GM18498 (cell line): ENCODE measurements around the gene EFEMP1.

Experiments
- ATAC-seq: cut with Tn5 transposase; IDR thresholded peaks from one replicate; pipeline ENCODE4 v1.9.1; 2021; ENCODE audit warnings: mild to moderate bottlenecking, moderate library complexity; ENCODE audit not compliant: unreplicated experiment

The EFEMP1 gene

DNA sequence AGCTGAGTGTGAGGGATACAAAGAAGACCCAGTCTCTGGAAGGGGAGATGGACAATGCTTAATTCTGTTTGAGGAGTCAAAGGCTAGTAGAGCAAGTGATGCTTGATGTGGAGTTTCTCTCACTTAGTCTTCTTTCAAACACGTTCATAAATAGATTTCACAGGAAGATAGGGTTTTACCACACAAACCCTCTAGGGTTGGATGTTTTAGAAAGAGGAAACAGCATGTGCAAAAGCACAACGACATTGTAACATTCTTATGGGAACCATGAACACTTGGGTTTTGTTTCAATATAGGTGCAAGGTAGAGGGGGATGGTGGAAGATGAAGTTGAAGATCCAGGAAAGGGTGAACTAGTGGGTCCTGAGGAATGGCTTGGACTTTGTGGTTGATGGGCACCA lies 10.8 kb upstream of the EFEMP1 start:
- ATAC-seq, result no peak

DNA sequence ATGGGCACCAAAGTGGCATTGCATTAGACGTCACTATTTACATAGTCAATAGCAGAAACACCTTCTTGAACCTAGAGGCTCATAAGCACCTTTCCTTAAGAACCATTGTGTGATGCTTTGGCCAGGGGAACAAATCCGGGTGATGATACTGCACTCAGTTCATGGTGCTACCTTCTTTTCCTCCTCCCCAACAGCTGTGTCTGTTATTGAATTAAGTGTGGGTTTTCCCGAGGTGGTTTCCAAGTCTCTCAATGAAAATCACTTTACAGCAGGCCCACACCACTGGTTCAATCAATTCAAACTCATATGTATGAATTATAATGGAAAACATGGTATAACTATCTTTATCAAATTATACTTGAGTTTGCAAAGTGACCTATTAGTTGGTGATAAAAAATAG lies 9.3 kb upstream of the EFEMP1 start:
- ATAC-seq, result no peak

DNA sequence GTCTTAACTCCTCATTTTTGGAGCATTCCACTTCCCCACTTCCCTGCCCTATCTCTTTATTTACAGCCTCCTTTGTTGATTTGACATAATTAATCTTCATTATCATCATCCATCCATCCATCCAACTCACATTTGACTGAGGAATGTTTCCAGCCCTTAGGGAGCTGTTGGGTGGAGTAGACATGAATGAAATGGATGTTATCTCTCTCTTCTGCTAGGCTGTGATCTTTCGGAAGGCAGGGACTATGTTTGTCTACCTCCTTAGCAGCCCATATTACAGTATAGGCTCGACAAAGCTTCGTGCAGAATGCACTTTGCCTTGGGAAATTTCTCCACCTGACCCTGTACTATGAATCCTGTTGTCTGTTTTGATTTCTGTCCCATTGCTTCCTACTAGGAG lies 7.7 kb upstream of the EFEMP1 start:
- ATAC-seq, result no peak

DNA sequence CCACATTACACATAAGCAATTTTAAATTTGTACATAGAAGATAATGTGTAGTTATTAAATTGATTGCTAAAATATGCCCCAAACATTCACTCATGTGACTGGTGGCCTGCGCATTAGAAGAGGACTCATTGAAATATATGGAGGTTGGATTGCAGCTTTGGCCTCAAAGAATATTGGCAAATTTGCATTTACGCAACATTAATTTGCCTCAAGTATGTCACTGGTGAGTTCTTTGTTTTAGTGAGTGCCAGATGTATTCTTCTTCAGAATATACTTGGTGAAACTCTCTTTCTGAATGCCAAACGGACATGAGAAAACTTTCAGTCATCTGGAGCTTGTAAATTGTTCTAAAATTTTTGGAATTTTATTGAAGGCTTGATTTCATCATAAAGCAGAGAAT lies 5.9 kb upstream of the EFEMP1 start:
- ATAC-seq, result no peak

DNA sequence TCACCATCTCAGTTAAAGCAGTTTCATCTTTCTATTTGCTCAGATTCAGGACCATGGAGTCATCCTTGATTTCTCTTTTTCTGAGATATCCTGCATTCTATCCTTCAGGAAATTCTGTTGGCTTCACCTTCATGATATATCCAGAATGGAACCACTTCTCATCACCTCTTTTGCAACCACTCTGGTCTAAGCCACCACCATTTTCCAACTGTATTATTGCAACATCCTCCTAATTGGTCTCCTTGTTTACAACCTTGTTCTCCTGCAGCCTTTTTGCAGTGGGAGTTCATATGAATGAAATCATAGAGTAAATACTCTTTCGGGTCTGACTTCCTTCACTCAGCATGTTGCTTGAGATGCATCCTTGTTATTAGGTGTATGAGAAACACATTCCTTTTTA lies 3.4 kb upstream of the EFEMP1 start:
- ATAC-seq, result no peak

DNA sequence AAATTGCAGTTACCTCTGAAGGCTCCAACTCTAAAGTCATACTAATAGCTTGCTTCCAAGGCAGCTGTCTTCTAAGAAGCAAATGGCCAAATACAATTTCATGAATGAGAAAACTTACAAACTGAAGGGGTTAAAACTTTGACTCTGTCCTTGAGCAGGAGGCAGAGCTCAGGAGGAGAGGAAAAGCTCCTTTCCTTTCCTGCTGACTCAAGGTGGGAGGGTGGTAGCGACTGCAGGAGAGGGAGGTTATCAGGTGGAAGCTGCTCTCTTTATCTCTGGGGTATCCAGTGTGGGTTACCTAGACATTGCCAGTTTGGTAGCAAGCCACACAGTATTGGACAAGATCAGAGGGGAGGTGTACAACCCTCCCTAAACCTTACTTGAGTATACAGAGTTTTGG lies 2.7 kb upstream of the EFEMP1 start:
- no peak for ATAC-seq

DNA sequence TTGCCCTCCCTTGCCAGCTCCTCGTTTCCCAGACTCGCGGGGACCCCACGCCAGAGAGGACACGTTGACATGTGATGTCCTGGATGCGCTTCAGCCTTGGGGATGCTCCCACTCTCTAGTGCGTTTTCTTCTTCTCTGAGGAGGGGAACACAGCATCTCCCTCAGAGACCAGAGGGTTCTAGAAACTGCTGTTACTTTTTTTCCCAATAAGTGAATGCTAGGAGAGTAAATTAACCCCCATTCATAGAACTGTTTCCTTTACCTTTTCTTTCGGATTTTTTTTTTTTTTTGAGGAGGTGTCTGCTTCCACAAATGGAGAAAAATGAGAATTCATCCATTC lies 370 bp upstream of the EFEMP1 start:
- ATAC-seq, result no peak

DNA sequence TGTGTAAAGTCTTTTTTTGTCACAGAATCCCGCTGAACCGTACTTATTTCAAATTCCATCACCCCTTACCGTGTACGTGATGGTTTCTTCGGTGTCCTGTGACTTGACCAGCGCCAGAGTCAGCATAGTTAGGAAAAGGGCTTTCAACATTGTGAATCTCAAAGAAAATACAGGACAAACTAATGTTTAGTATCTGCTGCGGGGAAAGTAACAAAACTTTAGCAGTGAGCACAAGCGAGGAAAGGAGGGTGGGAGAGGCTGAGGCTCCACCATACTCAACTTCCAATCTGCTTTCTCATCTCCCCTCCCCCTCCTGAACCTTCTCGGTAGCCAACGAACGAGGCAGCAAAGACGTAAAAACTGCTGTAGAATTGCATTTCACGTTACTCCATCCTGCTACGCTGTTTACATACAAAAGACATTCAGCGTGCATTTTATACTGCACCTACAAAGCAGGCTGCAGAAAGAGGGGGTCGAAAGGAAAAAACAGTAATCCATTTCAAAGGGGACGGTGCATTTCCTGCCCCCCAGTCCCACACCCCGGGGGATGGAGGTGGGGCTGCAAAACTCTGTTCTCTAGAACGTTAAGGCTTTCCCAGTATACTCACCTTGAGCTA lies 1.2 kb downstream of the EFEMP1 start:
- ATAC-seq, result no peak

DNA sequence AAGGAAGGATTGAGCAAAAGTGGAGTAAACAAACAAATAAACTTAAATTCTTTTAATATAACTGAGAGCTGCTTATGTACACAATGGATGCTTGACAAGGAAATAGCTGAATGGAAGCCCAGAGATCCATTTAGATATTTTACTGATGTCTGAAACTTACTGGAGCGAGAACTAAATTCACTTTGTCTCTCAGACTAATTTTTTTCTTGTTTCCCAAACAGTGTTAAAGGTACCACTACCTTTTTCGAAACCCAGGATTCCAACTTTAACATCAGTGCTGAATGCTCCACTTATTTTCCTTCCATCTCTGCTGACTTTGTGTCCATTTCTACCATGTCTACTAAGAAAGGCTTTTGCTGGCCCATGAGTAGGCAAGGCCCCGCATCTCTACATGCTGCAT lies 4.0 kb downstream of the EFEMP1 start:
- no peak for ATAC-seq

DNA sequence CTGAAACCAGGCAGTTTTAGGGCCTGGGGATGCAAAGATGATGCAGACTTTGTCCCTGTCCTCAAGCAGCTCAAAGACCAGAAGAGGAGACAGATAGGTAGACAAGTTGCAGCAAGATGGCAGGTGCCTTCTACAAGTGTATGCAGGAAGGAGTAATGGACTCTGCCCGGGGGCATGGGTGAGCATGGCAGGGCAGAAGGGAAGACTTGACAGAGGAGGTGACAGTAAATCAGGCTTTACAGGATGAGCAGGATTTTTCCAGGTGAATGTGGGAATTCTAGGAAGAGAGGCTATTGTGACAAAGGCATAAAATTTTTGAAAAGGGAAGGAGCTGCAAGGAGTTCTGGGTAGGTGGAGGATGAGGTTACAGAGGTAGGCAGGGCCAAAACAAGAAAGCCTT lies 4.7 kb downstream of the EFEMP1 start:
- ATAC-seq, result no peak

DNA sequence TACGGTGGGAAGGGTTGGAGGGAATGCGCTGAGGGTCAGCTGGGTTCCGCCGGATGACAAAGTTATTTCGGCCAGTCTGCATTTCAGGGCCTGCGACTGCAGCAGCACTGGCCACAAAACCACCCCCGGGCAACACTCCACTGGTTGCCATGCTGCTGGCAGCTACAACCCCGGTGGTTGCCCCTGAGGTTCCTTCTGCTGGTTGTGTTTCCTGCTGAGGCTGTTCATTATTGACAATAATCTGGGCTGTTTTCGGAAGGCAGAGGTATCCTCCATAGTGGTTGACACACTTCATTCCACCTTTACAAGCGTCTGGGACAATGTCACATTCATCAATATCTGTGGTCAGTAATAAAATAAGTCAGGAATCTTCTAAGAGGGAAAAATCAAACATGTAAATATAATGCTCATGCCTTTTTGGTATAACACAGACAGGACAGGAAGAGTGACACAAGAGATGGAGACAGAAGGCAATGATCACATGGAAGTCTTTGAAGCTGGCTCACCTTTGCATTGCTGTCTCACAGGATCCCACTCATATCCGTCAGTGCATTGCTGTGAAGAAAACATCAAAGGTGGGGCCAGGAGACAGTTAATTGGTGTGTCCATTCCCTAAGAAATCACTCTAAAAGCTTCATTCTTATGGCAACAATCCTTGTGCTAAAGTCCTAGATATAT lies 5.7 kb downstream of the EFEMP1 start:
- no peak for ATAC-seq

DNA sequence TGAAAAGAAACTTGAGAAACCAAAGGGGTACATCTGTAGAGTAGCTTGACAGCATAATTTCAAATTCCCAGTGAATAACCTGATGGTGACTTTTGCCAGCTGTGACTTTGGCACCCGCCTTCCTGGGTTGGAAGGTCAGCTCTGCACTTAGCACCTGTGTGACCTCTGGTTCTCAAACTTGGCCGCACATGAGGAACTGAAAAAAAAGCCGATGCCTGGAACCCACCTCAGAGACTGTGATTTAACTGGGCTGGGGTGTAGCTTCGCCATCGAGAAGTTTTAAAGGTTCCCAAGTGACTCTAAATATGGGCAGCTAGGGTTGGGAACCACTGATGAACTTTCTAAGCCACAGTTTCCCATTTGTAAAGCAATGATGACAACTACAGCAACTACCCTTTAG lies 6.5 kb downstream of the EFEMP1 start:
- ATAC-seq, result no peak

DNA sequence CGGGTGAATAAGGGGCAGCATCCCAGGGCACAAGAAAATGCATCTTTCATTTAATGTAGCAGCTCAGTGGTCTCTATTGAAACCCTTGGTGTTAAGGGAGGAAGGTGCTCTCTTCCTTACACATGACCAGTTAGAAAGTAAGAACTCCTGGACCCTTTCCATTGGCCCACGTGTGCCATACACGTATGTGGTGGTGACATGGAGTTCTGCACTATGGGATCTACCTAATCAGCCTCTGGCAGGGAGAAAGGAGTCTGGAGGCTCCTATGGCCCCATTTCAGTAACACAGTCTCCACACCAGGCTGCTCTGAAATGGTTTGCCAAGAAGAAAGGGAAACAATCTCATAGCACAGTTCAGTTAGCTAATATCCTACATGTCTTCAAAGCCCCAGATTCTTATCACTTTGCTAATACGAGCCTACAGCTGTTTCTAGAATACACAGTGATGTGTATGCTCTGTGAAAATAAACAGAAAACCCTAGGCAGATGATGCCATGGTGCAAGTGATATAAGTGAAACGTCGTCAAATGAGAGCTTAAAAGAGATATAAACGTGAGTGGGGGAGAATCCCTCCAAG lies 7.0 kb downstream of the EFEMP1 start:
- ATAC-seq, result no peak

DNA sequence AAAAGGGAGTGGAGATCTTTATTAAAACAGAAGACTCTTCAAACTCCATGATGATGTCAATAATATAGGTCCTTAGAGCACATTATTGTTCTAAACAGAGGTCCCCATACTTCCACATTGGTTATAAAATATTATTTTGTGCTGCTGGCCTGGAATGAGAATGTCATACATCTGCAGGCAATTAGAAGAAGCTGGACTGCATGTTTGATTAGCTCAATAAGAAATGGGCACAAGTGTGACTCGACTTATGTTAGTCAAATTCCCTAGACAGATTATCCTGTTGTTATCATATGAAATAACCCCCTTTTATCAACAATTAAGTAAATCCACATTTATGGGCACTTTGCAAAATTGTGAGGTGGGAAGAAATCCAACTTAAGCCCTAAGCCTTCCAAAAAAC lies 8.8 kb downstream of the EFEMP1 start:
- ATAC-seq, result no peak

DNA sequence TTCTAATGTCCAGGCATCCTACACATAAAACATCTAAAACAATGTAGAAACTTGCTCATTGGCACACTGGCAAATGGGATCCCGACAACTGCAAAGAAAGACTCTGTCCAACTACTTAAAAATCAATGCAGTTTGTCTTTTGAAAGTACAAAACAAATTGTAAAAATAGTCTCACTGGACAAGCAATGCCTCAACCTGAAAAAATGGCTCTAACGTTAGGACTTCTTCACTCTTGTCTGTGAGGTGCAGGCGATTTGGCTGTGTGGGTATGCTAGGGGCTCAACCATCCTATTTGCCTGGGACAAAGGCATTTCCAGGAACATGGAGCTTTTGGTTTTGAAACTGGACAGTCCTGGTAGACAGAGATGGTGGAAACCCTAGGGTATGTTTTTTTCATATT lies 10.7 kb downstream of the EFEMP1 start:
- no peak for ATAC-seq

DNA sequence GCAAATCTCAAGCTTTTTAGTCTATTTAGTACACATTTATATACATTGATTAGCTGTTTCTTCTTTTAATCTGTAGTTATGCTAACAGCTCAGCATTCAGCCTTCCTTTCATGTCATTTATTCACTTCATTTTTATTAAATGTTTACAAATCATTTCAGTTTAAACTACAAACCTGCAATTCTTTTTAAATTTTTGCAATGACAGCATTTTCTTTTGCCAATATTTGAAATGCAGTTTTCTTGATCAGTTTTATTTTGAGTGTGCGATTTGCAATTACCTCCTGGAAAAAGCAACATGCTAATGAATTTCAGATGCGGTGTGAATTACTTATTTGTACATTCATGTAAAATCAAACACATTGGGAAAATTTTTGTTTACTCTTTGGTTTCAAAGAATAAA lies 13.5 kb downstream of the EFEMP1 start:
- ATAC-seq, result no peak

DNA sequence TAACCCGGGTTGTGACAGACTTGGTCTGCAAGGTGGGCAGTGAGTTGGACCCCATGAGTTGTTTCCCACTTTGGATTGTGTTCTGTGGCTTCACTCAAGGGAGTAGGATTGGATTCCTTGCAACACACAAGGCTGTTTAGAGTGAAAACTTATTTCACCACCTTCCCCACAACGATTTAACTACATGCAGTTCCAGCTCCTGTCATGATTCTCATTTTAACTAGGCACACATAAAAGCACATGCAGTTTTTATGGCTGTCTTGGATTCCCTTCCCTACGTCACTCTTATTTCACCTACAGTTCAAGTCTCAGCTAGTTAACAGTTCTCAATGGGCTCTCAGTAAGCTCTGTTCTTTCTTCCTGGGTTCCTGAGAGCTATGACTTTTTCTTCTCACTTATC lies 15.9 kb downstream of the EFEMP1 start:
- no peak for ATAC-seq

DNA sequence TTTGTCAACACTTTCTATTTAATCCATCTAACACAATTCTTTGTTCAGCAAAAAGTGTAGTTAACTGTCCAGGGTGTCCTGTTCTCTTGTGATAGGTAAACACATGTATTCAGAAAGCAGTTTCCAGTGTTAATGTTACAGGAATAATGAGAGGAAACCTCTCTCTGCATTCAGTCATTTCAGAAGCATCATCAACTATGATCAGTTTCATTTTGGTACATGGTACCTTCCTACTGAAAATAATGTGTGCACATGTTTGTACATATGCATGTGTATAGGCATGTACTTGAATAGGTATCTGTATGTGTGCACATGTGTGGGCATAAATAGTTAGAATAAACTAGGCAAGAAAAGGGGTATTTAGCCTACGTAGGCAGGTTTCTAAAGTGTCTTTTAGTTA lies 16.6 kb downstream of the EFEMP1 start:
- ATAC-seq, result no peak

DNA sequence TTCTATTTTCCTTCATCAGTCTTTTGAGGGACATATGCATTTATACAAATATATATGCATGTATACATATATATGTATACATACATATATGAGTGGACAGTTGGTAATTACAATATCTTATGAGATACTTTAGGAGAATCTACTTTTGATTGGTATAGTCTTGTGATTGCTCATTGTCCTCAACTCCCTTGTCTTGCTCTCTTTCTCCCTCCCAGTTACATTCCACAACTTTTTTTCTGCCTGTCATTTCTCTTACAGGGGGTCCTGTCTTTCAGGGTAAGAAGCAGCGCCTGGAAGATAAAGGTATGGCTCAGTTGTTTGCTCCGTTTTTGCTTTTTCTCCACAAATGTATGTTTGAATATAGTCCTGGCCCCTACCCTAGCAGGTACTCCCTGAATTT lies 19.9 kb downstream of the EFEMP1 start:
- no peak for ATAC-seq

DNA sequence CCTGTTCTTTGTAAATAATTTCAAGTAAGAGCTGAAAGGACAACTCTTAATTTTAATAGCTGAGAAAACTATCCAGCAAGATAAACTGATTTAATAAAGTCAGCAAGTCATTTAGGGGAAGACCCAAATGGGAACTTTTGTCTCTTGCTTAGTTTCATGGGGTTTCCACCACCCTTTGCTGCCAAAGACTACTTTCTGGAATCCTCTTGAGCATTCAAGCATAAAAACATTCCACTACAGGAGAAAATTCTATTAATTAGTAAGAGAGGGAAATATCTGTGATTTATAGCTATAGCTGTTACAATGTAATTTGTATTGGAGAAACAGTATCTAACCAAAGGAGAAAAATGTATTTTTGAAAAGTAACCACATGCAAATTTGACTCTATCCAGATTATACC lies 20.6 kb downstream of the EFEMP1 start:
- no peak for ATAC-seq

DNA sequence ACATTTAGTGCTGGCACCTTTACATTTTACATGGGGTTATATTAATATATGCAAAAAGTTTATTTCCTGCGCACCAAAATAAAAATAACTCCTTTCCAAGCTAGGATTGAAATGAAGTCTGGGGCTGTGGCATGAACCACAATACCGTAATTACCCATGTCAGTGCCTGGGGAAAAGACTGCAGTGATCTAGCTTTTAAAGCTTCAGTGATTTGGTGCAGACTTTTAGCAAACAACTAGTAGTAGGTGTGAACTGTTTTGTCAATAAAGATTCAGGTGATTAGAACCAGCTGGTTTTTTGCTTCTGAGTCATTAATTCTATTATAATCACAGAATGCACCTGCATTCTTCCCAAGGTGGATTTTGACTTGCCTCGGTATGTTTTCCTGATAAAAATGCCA lies 21.2 kb downstream of the EFEMP1 start:
- no peak for ATAC-seq

DNA sequence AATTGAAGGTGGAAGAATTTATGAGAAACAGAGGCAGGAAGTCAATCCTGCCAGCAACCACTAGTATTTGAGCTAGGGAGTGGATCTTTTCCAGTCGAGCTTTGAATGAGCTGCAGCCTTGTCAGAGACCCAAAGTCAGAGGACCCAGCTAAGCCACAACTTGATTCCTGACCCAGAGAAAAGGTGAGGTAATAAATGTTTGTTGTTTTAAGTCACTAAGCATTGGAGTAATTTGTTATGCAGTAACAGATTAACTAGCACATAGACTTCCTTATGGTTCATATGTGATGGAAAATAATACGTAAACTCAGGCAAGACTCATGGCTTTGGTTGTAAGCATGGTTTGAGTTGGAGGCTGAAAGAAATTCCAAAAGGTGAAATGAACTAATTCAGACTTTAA lies 21.6 kb downstream of the EFEMP1 start:
- ATAC-seq, result no peak

DNA sequence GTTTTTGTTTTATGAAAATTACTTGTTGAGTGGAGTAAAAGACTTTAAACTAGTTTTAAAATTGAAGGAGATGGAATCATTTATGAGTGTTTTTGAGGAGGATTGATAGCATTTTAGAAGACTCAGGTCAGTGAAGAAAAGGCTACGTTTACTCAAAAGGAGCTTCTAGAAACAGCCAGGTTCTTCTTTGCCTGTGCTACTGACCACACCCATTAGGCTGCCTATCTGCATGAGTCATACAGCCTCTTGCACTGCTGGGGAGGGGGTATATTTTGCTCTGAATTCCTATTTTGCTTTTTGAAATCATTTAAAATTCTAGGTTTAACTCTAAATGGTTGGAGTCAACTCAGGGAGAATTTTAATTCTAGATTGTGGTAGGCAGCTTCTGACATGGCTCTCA lies 22.3 kb downstream of the EFEMP1 start:
- ATAC-seq, result no peak
